ENCODE data around the gene IL1RAPL1.

The IL1RAPL1 gene

DNA sequence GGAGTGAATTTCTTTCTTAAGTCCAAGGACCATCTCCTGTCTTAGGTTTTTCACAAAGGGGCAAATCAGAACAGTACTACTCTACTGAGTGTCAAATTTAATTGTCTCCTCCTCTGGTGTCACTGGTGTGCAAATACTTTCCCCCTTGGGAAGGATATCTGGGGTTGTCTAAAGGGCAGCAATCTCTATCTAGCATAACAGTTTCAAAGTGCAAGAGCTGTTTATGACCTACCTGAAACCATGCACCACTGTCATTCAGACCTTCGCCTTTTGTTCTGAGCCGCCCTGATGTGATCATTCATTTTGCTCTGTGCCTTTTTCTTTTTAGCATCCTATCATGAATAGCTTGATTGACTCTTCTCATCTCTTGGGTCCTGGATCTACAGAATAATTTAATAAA is 39.3 kb downstream of the IL1RAPL1 start:
- DNase-seq = no peak

DNA sequence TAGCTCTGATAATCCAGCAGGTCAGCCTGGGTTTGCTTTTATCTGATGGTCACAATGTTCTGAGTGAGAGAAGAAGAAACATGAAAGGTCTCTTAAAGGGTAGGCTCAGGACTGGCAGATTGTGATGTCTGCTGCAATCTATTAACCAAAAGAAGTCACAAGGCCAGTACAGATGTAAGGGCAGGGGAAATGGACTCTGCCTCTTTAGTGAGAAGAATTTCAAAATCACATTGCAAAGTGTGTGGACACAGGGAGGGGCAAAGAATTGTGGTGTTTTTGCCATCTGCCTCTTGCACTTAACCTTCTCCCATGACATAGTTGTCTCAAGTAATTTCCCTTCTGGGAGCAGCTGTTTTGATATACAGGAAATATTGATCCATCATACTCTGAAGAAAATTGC is 40.9 kb downstream of the IL1RAPL1 start:
- no peak for DNase-seq

DNA sequence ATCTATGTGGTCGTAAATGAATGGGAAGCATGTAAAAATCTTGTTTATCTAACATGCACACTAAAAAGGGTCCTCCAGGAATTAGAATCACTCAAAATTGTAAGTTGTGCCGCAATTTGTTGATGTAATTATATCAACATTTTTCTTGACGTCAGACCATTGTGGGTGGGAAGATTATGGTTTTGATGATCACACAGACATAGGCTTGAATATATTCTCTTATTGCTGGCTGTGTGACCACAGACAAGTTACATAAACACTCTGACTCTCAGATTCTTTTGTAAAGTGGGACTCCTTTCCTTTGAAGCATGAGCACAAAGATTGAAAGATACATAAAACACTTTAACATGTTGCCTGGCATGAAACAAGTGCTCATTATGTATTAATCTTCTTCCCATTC is 51.5 kb downstream of the IL1RAPL1 start:
- no peak for DNase-seq

DNA sequence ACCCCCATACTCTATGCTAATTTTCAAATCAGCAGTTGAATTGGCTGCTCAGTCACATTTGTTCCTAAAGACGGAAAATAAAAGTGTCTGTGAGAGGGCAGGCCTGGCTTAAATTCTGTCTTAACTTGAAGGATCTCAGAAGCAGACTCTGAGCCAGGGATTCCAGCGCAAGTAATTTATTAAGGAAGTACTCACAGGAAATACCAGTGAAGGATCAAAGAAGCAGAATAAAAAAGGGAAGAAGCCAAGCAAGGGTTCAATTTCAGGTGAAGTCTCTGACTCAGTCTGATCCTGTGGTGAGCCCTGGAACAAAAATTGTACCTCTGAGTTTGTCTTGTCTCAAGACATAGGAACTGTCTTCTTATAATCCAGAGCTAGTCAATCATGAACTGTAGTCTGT is 52.2 kb downstream of the IL1RAPL1 start:
- no peak for DNase-seq

DNA sequence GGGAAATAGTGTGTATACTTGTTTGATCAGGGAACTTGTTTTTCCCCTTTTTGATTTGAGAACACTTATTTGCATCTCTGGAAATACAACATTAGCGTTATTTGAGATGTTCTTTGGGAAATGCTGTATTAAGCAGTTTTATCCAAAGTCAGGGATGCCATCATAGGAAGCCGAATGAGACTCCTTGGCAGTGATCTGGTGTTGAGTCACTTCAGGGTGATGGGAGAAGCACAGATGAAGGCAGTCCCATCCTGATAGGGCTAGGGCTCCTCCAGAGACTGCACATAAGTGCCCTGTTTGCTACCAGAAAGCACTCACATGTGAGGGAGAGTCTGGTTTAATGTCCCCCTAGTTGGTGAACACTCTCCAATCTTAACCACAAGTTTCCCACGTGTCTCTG is 62.3 kb downstream of the IL1RAPL1 start:
- no peak for DNase-seq

DNA sequence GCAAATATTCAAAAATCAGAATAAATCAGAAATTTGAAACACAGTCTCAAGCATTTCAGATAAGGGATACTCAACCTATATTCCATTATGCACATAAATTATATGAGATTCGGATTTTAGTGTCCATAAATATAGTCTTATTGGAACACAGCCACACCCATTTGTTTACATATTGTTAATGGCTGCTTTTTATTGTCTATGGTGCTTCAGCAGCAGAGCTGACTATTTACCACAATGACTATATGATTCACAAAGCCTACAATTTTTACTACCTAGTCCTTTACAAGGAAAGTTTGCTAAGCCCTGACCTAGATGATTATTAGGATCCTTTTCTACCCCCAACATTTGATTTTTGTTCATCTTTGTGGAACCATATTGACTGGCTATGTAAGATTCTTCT is 63.9 kb downstream of the IL1RAPL1 start:
- no peak for DNase-seq

DNA sequence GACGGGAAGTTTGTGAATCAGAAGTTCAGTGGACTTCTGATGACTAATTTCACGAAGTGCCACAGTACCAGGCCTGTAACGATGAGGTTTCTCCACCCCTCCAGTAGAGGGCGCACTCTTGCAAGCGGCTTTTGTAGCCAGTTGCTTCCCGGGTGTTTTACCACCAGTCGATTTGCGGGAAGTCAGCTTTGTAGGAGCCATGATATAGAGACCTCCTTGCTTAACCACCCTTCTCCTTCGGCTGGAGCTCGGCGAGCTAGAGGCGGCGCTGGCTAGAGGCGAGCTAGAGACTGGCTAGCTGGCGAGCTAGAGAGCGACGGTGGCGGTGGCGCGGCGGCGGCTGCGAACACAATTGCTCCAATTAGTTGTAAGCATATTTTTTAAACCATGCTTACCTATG is 72.0 kb downstream of the IL1RAPL1 start:
- no peak for DNase-seq

DNA sequence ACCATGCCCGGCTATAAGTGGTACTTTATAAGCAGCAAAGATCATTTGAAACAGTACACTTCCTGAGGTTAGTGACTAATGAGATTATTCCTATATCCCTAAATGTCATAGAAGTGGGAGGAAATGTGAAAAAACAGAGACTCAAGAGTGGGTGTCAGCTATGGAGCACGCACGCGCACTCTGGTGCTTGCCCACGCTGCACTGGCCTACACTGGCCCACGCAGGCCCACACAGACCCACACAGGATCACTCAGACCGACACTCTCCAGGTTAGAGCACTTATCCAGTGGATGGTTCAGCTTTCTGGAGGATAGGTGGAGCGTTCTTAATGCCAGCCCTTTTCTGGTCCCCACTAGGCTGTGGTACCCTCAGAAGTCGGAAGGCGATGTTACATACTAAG is 78.5 kb downstream of the IL1RAPL1 start:
- DNase-seq = no peak

DNA sequence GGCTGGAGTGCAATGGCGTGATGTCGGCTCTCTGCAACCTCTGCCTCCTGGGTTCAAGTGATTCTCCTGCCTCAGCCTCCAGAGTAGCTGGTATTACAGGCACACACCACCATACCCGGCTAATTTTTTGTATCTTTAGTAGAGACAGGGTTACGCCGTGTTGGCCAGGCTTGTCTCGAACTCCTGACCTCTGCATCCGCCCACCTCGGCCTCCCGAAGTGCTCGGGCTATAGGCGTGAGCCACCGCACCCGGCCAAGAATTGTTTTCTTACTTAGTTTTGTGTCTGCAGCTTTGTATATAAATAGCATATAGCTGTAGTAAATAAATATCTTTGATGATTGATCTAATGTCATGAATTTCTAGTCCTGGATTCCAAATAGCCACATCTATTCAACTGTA is 81.1 kb downstream of the IL1RAPL1 start:
- DNase-seq = no peak

DNA sequence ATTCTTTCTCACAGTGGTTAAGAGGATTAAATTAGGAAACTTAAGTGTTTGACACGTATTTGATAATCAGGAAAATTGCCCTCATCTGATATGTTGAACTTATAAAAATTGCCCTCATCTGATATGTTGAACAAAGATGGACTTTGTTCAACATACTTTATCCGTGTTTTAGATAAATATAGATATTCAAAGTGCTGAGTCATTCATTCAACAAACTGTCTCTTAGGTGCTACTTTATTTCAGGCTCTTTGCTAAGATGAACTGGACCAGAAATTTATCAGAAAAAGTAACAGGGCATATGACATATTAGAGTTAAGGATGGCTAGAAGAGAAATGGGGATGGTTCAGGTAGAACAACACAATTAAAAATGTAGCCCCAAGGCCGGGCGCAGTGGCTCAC is 81.7 kb downstream of the IL1RAPL1 start:
- no peak for DNase-seq

DNA sequence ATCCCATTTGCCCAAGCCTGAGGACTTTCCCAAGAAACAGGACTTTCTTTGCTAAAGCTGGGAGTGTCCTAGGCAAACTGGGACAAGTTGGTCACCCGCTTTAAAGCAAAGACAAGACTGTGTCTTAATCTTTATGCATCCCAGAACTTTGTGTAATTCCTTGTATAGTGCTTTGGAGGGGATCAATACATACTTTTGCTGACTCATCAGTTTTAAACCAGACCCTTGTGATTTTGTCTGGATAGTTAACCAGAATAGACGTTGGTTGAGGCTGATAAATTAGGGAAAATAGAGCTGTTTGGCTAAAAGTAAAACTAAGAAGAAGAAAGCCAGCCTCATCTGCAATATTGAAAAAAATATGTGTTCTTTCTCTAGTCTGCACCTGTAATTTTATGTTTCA is 82.8 kb downstream of the IL1RAPL1 start:
- no peak for DNase-seq

DNA sequence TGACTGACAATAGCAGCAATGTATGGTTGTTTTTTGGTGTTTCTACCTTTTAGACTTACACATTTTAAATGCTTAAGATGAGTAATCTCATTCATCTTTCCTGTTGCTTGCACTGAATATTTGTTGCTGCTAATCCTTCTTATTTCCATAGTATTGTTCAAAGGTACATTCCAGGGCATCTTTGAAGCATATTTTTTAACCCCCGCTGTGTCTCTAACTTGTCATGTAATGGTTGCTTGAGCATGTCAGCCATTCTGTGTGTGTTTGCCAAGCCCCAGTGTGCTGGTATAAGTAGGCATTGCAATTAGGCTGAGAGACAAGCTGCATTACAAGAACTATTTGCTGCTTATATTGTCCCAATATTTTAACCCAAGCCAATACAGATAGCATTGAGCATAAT is 87.9 kb downstream of the IL1RAPL1 start:
- no peak for DNase-seq

DNA sequence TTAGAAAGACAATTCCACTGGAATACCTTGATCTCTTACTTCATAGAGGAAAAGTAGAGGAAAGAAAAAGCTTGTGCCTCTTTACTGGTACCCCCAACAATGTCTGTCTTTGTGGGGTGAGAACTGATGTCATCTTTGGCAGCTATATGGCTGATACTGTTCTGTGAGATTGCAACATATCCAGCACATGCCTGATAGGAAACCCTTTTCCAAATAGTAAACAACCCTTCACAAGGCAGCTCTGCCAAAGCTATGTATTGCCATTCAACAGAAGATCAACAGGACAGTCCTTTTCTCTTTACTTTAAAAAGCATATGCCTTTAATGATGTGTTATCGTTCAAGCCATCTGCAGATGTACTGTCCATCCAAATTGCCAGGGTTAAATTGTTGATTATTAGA is 105.9 kb downstream of the IL1RAPL1 start:
- peak in 12 of 56 donors; percentile 0 to 11 (median 2) for DNase-seq

DNA sequence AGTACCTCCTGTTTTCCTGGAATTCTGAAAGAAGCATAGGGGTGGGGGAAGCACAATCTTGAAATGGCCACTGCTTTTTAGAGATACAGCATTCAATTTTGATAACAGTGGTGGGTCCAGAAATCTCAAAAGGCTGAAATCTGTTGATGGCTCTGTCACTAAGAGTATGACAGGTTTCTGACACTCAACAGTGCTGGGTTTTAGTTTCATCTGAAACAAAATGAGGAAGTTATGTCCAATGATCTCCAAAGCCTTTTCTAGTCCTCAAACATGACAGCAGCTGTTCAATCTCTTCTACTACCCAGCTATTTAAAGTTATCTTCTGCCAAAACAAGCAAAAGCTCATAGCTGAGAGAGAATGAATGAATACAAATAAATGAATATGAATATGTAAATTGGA is 110.5 kb downstream of the IL1RAPL1 start:
- DNase-seq = no peak

DNA sequence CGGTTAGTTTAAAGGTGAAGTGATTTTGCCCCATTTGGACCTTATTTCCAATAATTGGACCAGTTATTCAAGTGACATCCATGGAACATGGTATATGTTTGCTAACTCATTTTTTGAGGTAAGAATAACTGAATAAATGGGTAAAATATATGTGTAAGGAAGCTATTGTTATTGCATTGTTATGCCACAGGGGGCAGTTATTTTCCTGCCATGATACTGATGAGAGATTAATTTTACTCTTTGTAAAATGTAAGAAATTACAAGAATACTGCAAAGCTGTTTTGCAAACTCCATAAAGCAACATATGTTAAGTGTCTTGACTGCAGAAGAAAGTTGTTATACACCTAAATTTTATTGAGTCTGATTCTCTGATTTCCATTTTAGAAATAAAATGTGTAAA is 114.0 kb downstream of the IL1RAPL1 start:
- no peak for DNase-seq

DNA sequence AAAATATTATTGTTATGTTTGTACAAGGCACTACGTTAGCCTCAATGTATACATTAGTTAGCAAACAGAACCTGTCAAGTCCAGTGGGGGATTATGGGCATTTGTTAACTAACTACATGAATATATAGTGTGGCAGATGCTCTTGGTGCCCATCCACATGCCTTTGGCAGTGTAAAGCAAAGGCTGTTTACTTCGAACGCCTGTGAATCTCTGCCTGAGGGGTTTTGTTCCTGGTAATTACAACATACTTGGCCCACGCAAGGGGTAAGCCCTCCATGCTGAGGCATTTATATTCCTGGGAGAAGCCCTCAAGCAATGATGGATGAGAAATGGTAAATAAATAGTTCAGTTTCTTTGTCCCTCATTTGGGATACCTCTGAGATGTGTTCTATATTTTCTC is 119.7 kb downstream of the IL1RAPL1 start:
- no peak for DNase-seq

DNA sequence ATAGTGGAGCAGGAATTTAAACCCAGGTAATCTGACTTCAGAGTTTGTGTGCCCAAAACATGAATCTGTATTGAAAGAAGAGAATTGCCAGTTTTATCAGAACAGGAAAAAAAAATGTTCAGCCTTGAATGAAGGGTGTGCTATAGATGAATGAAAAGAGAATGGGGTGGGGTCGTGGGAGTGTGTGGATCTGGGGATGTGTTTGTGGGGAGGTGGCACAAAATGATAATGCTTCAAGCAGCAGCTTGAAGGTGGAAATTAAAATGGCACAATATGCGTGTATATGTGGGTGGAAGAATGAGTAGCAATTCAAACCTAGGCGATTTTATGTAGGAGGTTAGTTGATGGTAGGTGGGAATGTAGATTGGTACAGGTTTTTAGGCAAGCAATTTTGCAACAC is 122.2 kb downstream of the IL1RAPL1 start:
- no peak for DNase-seq

DNA sequence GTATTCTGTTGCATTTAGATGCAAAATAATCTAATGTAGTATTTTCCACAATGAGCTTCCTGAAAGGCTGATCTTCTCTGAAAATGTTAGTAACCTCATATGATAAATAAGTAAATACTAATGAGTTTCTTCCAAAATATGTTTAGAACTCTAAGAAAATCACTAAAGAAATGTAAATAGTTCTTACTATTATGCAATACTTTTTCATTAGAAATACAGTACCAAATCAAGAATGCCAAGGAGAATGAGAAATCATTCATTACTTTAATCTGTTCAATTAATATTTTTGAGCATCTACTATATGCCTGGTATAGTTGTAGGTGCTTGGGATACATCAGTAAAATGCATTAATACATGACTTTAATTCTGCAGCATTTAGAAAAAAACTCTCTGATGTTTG is 130.6 kb downstream of the IL1RAPL1 start:
- no peak for DNase-seq

DNA sequence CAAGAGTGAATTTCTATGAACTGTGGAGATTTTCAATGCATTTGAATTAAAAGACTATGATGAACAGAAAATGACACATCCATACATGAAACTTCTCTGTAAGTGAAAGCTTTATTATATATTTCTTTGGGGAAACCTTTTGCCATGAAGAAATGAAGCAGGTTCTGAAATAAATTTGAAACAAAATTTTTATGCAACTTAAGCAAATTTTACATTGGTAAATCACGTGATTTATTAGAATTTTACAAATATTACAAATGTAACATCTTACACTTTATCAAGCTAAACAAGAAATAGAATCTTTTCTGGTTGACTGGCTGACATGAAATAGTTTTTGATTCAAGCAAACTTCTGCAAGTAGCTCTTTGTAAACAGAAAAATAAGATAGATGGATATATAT is 131.2 kb downstream of the IL1RAPL1 start:
- no peak for DNase-seq

DNA sequence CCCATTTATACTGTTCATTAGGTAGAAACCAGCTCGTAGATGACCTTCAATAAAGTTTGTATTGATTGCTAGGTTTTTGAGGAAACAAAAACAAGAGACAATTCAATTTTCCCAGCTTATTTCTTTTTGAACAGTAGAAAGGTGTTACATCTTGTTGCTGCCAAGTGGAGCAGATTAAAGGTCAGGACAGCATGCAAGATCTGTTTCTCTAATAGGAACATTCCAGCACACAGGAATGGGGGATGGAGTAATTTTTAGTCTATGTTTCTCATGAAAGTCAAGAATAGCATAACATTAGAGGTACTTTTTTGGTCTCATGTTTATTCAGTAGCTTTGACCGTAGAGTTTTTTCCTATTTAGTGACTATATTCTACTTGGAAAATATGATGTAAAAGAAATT is 132.4 kb downstream of the IL1RAPL1 start:
- no peak for DNase-seq

DNA sequence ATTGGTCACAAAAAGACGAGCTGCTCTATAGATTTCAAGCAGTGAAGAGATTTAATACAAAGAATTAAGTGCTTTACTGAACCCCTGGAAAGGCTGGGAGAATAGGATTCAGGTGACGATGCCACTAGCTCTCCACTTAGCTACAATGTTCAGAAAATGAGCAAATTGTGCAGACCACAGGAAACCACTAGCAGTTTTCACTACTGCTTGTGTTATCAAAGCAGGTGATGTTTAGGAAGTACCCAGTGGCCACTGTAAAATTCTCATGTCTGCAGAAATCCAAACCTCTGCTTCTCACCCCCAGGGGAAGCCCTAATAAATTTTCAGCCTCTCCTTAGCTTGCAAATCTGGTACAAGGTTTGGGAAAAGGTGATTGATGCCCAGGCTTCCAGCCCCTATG is 165.1 kb downstream of the IL1RAPL1 start:
- no peak for DNase-seq

DNA sequence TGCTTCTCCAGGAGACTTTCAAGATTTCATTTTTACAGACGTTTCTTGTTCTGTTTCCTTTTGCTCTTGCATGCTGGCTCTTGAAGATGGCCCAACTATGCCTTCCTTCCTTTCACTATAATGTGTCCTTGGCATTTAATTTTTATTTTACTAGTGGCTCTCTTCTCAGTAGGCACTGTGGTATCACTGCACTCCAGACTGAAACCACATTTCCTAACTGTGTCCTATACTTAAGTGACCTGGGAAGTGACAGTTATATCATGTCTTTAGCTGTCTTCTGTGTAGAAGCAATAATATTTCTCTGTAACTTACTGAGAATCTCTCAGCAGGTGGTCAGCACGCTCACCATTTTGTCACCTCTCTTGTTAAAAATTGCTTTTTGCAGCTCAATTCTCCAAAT is 168.9 kb downstream of the IL1RAPL1 start:
- DNase-seq = no peak

DNA sequence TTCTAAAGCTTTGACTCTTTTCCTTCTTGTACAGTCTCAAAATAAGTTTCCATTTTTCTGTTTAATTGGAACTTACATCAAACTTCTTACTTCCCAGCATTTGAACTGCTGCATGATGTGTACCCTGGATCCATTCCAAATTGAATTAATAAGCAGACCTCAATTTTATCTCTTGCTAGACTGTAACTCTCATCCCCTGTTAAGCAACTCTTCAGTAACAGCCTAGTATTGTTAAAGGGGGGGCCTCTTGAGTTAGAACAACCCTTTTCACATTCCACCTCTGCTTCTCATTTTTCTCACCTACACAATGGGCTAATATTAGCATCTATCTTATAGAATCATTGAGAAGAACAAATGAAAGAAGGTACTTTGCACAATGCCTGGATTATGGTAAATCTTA is 169.4 kb downstream of the IL1RAPL1 start:
- DNase-seq = no peak

DNA sequence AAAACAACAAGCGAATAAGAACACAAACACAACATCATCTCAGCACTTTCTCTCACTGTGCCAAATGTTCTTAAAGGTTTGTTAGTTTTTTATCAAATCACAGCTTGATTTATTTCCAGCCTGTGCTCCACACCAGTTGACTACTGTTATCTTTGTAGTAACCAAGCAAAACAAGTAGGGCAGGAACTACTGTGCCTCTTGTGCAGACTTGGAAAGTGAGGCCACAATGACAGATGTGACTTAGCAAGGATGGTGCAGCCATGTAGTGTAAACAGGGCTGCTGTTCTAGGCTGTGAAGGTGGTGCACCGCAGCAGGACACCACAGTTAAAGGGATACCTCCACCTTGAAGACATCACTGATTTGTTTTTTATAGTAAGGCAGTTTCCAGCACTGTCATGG is 170.0 kb downstream of the IL1RAPL1 start:
- no peak for DNase-seq

DNA sequence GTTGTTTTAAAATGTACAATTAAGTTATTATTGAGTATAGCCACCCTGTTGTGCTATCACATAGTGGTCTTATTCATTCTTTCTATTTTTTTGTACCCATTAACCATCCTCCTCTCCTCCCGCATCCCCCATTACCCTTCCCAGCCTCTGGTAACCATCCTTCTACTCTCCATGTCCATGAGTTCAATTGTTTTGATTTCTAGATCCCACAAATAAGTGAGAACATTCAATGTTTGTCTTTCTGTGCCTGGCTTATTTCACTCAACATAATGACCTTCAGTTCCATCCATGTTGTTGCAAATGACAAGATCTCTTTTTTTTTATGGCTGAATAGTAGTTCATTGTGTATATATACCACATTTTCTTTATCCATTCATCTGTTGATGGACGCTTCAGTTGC is 179.3 kb downstream of the IL1RAPL1 start:
- peak in 9 of 56 donors; percentile 0 to 20 (median 1) for DNase-seq
